ENCODE results near the gene SMIM20.
"Not testable (repeated sequence)": the region's sequence is repeated elsewhere in the genome, so short reads cannot be mapped to it uniquely, and the experiment has no call there.

The SMIM20 gene

GRCh38 chr4:25883565-25883964 is 30.5 kb upstream of the SMIM20 start:
- DNase-seq (ENCODE audit: low spot score in 2 of 2) (no peak), ATAC-seq (no peak)
- Mint-ChIP-seq H3K9me3 (no peaks in the 10 kb centered on the region), H3K36me3 (peaks cover 10% of the 10 kb centered on the region), H3K27ac (no peak overlapping the region), H3K4me3 (no peak overlapping the region), H3K4me1 (peaks cover 20% of the 10 kb centered on the region)

DNA sequence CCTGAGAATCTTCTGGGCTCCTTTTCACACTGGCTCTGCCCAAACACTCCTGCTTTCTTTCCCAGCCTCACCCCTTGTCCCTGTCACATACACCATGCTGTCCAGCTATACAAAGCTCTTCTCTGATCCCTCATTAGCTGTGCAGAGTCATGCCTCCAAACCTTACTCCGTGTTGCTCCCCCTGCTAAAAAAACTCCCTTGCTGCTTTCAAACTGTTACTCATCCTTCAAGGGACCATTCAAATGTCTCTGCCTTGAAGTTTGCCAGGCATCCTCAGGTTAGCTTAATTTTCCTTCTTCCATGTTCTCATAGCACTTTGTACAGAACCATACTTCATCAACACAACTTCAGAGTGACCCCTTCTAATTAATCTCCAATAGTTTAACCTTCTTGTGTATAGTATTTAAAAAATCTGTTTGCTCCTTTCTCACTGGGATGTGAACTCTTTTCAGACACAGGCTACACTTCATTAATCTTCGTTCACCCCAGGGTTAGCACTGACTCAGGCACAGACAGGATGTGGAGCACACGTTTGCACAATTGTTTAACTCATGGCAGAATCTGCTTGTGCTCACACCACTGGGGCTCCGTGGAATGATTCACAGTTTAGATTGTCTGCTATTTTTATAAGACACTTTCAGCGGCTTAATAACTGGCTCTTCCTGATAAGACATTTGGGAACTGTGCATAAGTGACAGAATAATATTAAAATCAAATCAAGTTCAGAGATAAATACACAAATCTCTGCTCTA is 29.8 kb upstream of the SMIM20 start:
- H3K9me3 Mint-ChIP-seq, result no peaks in the 10 kb centered on the region
- H3K27ac Mint-ChIP-seq, result no peak overlapping the region
- peaks cover 10% of the 10 kb centered on the region for H3K36me3 Mint-ChIP-seq
- peaks cover 23% of the 10 kb centered on the region for H3K4me1 Mint-ChIP-seq
- no peak overlapping the region for H3K4me3 Mint-ChIP-seq
- DNase-seq (ENCODE audit: low spot score in 2 of 2) (no peak), ATAC-seq (peak; percentile 76)

GRCh38 chr4:25888781-25889180 is 25.2 kb upstream of the SMIM20 start:
- H3K36me3 Mint-ChIP-seq, result peaks cover 4% of the 10 kb centered on the region
- ATAC-seq (no peak), DNase-seq (ENCODE audit: low spot score in 2 of 2) (no peak)
- H3K9me3 Mint-ChIP-seq, result no peaks in the 10 kb centered on the region
- H3K27ac Mint-ChIP-seq, result no peak overlapping the region
- no peak overlapping the region for H3K4me3 Mint-ChIP-seq
- H3K4me1 Mint-ChIP-seq, result peaks cover 17% of the 10 kb centered on the region

DNA sequence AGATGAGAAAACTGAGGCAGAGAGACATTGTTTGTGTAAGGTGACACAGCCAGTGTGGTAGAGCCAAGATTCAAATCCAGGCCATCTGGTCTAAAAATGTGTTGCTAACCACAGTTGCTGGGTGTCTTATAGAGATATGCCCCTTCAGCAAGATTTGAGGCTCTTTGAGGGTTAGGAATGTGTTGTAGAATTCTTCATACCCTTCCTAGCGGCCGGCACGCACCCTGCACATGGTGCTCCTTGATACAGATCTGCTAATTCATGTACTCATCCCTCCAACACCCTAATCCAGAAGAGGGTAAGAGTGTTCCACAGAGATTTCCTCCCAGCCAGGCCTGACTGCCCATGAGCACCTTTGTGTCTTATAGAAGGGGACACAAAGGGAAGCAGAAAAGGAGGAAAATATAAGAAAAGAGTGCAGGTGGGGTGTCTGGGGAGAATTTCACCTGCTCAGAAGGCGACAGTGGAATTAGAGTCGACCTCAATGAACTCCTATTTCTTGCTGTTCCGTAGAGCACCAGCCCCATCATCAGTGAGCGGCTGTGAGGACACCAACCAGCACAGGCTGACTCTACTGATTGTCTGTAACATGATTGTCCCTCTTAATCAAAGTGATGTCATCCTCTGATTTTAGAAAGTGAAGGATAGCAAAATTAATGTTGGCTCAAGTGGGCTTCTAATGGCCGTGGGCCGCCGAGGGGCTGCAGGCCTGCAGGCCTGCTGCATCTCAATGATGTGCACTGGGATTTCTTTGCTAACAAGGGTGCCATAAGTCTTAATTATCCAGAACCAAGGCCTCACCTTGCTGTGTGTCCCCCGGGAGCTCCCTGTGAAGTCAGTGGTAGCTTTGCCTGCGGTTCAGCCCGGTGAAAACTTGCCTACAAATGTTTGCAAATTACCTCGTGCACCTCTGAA is 24.2 kb upstream of the SMIM20 start:
- H3K36me3 Mint-ChIP-seq, result peaks cover 4% of the 10 kb centered on the region
- H3K9me3 Mint-ChIP-seq, result no peaks in the 10 kb centered on the region
- no peak for ATAC-seq
- no peak overlapping the region for H3K27ac Mint-ChIP-seq
- peaks cover 10% of the 10 kb centered on the region for H3K4me1 Mint-ChIP-seq
- H3K4me3 Mint-ChIP-seq, result no peak overlapping the region
- DNase-seq (ENCODE audit: low spot score in 2 of 2), result no peak

- Mint-ChIP-seq H3K27ac (no peak overlapping the region), H3K4me3 (no peak overlapping the region)
Observed at GRCh38 chr4:25890571-25891485, 23.2 kb upstream of the SMIM20 start.

DNA sequence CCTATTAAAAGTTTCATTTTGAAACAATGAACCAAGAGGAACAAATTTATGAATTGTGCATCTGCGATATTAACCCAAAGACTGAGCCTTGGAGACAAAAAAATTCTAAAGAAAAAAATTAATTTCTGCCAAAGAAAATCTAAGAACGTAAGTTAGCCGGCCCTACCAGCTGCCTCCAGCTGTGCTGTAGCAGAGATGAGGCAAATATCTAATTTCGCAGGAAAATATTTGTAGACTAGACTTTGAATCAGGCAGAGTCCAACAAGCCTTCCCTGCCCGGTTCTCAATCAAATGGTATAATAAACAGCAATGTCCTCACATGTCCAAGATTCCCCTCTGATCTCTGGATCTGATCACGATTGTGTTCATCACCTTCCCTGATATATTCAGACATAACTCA is 21.2 kb upstream of the SMIM20 start:
- Mint-ChIP-seq H3K9me3 (no peaks in the 10 kb centered on the region), H3K4me3 (no peak overlapping the region), H3K36me3 (no peaks in the 10 kb centered on the region), H3K4me1 (peaks cover 5% of the 10 kb centered on the region), H3K27ac (no peak overlapping the region)
- ATAC-seq, result no peak
- DNase-seq (ENCODE audit: low spot score in 2 of 2), result no peak

More at GRCh38 chr4:25890571-25891485, 23.2 kb upstream of the SMIM20 start:
- no peak for DNase-seq (ENCODE audit: low spot score in 2 of 2)
- H3K9me3 Mint-ChIP-seq, result no peaks in the 10 kb centered on the region
- peaks cover 10% of the 10 kb centered on the region for H3K4me1 Mint-ChIP-seq
- no peak for ATAC-seq
- H3K36me3 Mint-ChIP-seq, result peaks cover 4% of the 10 kb centered on the region

DNA sequence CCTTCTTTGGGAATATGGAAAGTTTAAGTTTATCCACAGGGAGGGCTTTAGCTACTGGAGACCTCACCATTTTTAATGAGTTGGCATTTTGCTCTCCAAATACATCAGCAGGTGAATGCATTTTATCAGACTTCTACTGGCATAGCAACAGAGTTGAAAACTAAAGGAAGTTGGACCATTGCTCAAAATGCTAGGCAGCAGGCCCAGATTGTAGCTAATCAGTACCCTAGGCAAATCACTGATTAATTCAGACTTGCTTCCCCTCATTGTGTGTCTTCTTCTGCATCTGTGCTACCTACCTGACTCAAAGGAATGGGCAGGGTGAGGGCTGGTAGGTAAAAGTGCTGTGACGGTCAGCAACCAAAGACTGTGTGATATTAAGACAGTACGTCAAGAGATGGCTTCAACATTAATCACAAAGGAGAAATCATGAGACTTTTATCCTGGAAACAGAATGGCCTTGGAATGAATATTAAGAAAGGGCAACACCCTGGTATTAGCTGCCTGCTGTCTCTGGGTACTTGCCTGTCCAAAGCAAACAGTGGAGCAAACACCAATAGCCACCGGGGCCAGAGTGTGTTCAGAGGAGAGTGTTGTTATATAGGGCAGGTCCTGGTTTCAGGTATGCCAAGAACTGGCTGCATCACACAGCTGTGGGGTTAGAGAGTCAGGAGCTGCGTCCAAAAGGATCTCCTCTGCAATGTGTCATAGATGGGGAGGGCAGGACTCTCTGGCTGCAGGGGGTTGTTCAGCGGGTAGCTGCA is 17.1 kb upstream of the SMIM20 start:
- ATAC-seq (no peak), DNase-seq (ENCODE audit: low spot score in 2 of 2) (no peak)
- Mint-ChIP-seq H3K9me3 (no peaks in the 10 kb centered on the region), H3K27ac (no peak overlapping the region), H3K4me1 (no peaks in the 10 kb centered on the region), H3K36me3 (no peaks in the 10 kb centered on the region), H3K4me3 (no peak overlapping the region)

DNA sequence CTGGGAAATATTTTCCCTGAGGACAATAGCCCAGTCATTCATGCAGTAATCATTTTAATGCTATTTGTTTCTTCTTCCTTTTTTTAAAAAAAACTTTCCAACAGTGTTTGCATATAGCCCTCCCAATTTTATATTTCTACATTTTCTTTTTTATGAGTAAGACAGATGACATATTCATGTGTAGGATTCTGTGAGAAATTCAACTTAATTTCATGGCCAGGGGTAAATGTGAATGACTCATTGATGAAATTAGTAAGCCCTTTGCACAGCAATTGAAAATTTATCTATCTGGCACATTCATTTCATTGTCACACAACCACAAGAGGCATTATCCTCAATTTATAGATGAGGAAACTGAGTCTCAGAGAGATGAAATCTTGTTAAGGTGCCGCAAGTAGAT is 13.7 kb upstream of the SMIM20 start:
- H3K4me1 Mint-ChIP-seq, result no peaks in the 10 kb centered on the region
- ATAC-seq (peak; percentile 50), DNase-seq (ENCODE audit: low spot score in 2 of 2) (no peak)

GRCh38 chr4:25901030-25901430 is 13.0 kb upstream of the SMIM20 start:
- Mint-ChIP-seq H3K9me3 (no peaks in the 10 kb centered on the region), H3K4me3 (no peak overlapping the region), H3K4me1 (no peaks in the 10 kb centered on the region), H3K36me3 (peaks cover 4% of the 10 kb centered on the region), H3K27ac (no peak overlapping the region)
- no peak for ATAC-seq
- no peak for DNase-seq (ENCODE audit: low spot score in 2 of 2)

More for the DNA sequence above, 13.7 kb upstream of the SMIM20 start:
- Mint-ChIP-seq H3K27ac (no peak overlapping the region), H3K9me3 (no peaks in the 10 kb centered on the region), H3K4me3 (no peak overlapping the region), H3K36me3 (peaks cover under 1% of the 10 kb centered on the region)

- ATAC-seq (no peak), DNase-seq (ENCODE audit: low spot score in 2 of 2) (no peak)
- Mint-ChIP-seq H3K27ac (no peak overlapping the region), H3K9me3 (no peaks in the 10 kb centered on the region), H3K36me3 (peaks cover 4% of the 10 kb centered on the region), H3K4me3 (no peak overlapping the region), H3K4me1 (peaks cover 10% of the 10 kb centered on the region)
Observed at GRCh38 chr4:25903900-25904747, 9.9 kb upstream of the SMIM20 start.

DNA sequence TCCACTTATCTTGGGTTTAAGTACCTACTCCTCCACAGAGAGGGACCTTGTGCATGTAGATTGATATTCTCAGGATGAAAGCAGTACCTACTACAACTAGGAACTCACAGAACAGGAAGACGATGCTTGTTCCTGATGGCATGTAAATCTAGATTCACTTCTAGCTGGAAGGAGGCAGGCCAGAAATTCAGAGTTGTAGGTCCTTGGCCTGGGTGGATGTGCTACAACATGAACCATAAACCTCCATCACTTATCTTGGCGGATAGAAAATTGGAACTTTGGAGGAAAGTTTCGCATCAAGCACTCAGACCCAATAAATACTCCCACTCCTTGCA is 9.3 kb upstream of the SMIM20 start:
- peaks cover 10% of the 10 kb centered on the region for H3K4me1 Mint-ChIP-seq
- peaks cover 4% of the 10 kb centered on the region for H3K36me3 Mint-ChIP-seq
- H3K27ac Mint-ChIP-seq, result no peak overlapping the region
- no peaks in the 10 kb centered on the region for H3K9me3 Mint-ChIP-seq
- ATAC-seq (no peak), DNase-seq (ENCODE audit: low spot score in 2 of 2) (no peak)
- no peak overlapping the region for H3K4me3 Mint-ChIP-seq

GRCh38 chr4:25905371-25905770 is 8.6 kb upstream of the SMIM20 start:
- Mint-ChIP-seq H3K4me3 (no peak overlapping the region), H3K4me1 (peaks cover 10% of the 10 kb centered on the region), H3K9me3 (no peaks in the 10 kb centered on the region), H3K27ac (no peak overlapping the region), H3K36me3 (peaks cover 4% of the 10 kb centered on the region)
- ATAC-seq (no peak), DNase-seq (ENCODE audit: low spot score in 2 of 2) (no peak)

DNA sequence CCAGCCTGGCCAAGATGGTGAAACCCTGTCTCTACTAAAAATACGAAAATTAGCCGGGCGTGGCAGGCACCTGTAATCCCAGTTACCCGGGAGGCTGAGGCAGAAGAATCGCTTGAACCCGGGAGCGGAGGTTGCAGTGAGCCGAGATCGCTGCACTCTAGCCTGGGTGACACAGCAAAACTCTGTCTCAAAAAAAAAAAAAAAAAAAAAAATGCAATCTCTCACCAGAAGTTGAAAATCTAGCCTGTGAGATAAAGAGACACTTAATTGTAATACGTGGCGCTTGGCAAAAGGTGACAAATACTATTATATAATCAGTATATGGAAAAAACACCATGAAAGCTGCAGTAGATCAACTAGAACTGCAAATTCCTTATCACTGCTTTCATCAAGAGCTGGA is 7.9 kb upstream of the SMIM20 start:
- H3K36me3 Mint-ChIP-seq; ATAC-seq; DNase-seq (ENCODE audit: low spot score in 2 of 2); H3K4me3 Mint-ChIP-seq; H3K27ac Mint-ChIP-seq; H3K9me3 Mint-ChIP-seq: not testable (repeated sequence)
- H3K4me1 Mint-ChIP-seq, result peaks cover 10% of the 10 kb centered on the region

- DNase-seq (ENCODE audit: low spot score in 2 of 2), result no peak
- peaks cover 20% of the 10 kb centered on the region for H3K4me1 Mint-ChIP-seq
- ATAC-seq, result no peak
- no peak overlapping the region for H3K4me3 Mint-ChIP-seq
- peaks cover 7% of the 10 kb centered on the region for H3K36me3 Mint-ChIP-seq
- H3K27ac Mint-ChIP-seq, result no peak overlapping the region
- no peaks in the 10 kb centered on the region for H3K9me3 Mint-ChIP-seq
Observed at GRCh38 chr4:25908491-25908901, 5.5 kb upstream of the SMIM20 start.
